ENCODE measurements around the gene ATP8A2. TPM values are rescaled to one million over a fixed set of nuclear protein-coding genes. Genes with fewer than 3 reads are reported as not detected.

Gene ATP8A2
- total RNA-seq, 4 donors from 2014 or later = 0.20 to 1.1 (median 0.59) TPM

- WGBS, 2 donors (ENCODE audit: low coverage in 1 of 2) = 49 to 53% methylated on average over 6 to 9 of the region's 9 CpGs
- Histone ChIP-seq H3K4me1 (no peaks in the 10 kb centered on the region), H3K4me3 (no peak overlapping the region), H3K27me3 (no peaks in the 10 kb centered on the region), H3K36me3 (no peaks in the 10 kb centered on the region), H3K9me3 (no peaks in the 10 kb centered on the region), H3K27ac (no peak overlapping the region)
- TF ChIP-seq POLR2A (IDR thresholded peaks at IDR 0.05) (no peak), POLR2AphosphoS5 (IDR thresholded peaks at IDR 0.05) (no peak), EP300 (IDR thresholded peaks at IDR 0.05; ENCODE audit: low read depth) (no peak), CTCF (IDR thresholded peaks at IDR 0.05) (no peak)
- intact Hi-C loops (cut with DNase I; ENCODE audit: low total_unique reads) (loop anchor here (5.0 kb wide), 1 partner anchor 658 kb away; no protein-coding TSS in a partner anchor), in situ Hi-C loops (cut with MboI; ENCODE audit: low pct_ligation_motif_present in 1 of 4, low pct_unique_long_range_greater_than_20kb in 1 of 4, low sequenced_read_pairs in 3 of 4) (no loop called here)
- DNase-seq = no peak
These were observed 123.1 kb downstream of the ATP8A2 start for GRCh38 chr13:25494698-25495411.

DNA sequence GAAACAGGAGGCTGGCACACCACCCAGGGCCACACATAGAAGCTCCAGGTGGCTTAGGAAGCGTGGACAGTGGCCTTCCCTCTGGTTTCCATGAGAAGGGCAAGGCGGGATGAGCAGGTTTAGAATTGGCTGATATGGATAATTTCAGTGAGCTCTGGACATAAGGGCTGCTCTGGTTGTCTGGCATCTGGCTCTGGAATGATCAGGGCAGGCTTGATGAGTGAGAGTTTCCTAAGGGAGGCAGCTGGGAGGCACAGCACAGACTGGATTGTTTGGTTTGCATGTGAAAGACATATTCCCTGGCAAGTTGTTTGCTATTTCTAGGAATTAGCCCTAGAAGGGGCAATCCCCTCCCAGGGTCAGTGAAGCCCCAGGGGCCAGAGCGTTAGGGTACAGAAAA lies 129.5 kb downstream of the ATP8A2 start:
- Histone ChIP-seq H3K4me1 (no peaks in the 10 kb centered on the region), H3K4me3 (no peak overlapping the region), H3K27me3 (no peaks in the 10 kb centered on the region), H3K9me3 (no peaks in the 10 kb centered on the region), H3K36me3 (no peaks in the 10 kb centered on the region), H3K27ac (no peak overlapping the region)
- TF ChIP-seq POLR2A (IDR thresholded peaks at IDR 0.05) = no peak
- no peak for TF ChIP-seq POLR2AphosphoS5 (IDR thresholded peaks at IDR 0.05)
- TF ChIP-seq EP300 (IDR thresholded peaks at IDR 0.05; ENCODE audit: low read depth) = no peak
- TF ChIP-seq CTCF (IDR thresholded peaks at IDR 0.05) = no peak
- in situ Hi-C loops (cut with MboI; ENCODE audit: low pct_ligation_motif_present in 1 of 4, low pct_unique_long_range_greater_than_20kb in 1 of 4, low sequenced_read_pairs in 3 of 4) (no loop called here), intact Hi-C loops (cut with DNase I; ENCODE audit: low total_unique reads) (no loop called here)
- WGBS, 2 donors (ENCODE audit: low coverage in 1 of 2) = 53 to 57% methylated on average over 1 to 3 of the region's 3 CpGs
- DNase-seq = no peak

GRCh38 chr13:25502031-25502430 lies 130.3 kb downstream of the ATP8A2 start:
- TF ChIP-seq POLR2A (IDR thresholded peaks at IDR 0.05) (no peak), CTCF (IDR thresholded peaks at IDR 0.05) (no peak), POLR2AphosphoS5 (IDR thresholded peaks at IDR 0.05) (no peak), EP300 (IDR thresholded peaks at IDR 0.05; ENCODE audit: low read depth) (no peak)
- no peak for DNase-seq
- in situ Hi-C loops (cut with MboI; ENCODE audit: low pct_ligation_motif_present in 1 of 4, low pct_unique_long_range_greater_than_20kb in 1 of 4, low sequenced_read_pairs in 3 of 4) = no loop called here
- Histone ChIP-seq H3K4me3 (no peak overlapping the region), H3K4me1 (no peaks in the 10 kb centered on the region), H3K9me3 (no peaks in the 10 kb centered on the region), H3K27me3 (no peaks in the 10 kb centered on the region), H3K27ac (no peak overlapping the region), H3K36me3 (no peaks in the 10 kb centered on the region)
- WGBS, 2 donors (ENCODE audit: low coverage in 1 of 2) = 40 to 66% methylated on average over 2 to 3 of the region's 3 CpGs
- intact Hi-C loops (cut with DNase I; ENCODE audit: low total_unique reads) = no loop called here

DNA sequence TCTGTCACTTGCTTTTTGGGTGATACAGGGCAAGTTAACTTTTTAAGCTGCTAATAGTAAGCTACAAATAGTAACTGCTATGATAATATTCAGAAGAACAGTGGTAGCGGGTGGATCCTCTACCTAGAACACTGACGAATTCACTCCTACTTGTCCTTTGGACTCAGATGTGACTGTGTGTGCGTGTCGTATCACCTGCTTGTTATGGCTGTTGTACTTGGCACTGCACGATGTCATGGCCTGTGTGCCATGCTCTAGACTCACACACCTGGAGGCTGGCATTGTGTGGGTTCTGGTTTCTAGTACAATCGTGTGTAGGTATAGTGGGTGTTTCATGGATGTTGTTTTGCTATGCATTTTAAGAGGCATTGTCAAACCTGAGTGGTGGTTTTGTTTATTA lies 130.8 kb downstream of the ATP8A2 start:
- Histone ChIP-seq H3K27me3 (no peaks in the 10 kb centered on the region), H3K27ac (no peak overlapping the region), H3K36me3 (no peaks in the 10 kb centered on the region), H3K4me3 (no peak overlapping the region), H3K4me1 (no peaks in the 10 kb centered on the region), H3K9me3 (no peaks in the 10 kb centered on the region)
- DNase-seq = no peak
- TF ChIP-seq EP300 (IDR thresholded peaks at IDR 0.05; ENCODE audit: low read depth) = no peak
- no peak for TF ChIP-seq POLR2A (IDR thresholded peaks at IDR 0.05)
- no peak for TF ChIP-seq POLR2AphosphoS5 (IDR thresholded peaks at IDR 0.05)
- no peak for TF ChIP-seq CTCF (IDR thresholded peaks at IDR 0.05)
- WGBS, 2 donors (ENCODE audit: low coverage in 1 of 2) = 60 to 65% methylated on average over 2 to 6 of the region's 6 CpGs
- intact Hi-C loops (cut with DNase I; ENCODE audit: low total_unique reads) (no loop called here), in situ Hi-C loops (cut with MboI; ENCODE audit: low pct_ligation_motif_present in 1 of 4, low pct_unique_long_range_greater_than_20kb in 1 of 4, low sequenced_read_pairs in 3 of 4) (no loop called here)

Measured in transverse colon (tissue), 4 donors.